ENCODE results near the gene DNASE1L1. TPM values are rescaled to one million over a fixed set of nuclear protein-coding genes. Genes with fewer than 3 reads are reported as not detected.

DNASE1L1 gene
- total and polyA plus RNA-seq, 2 of the 13 experiments (the other 11 are each of a cell fraction or from before 2014, with no cell fraction given): 4.7 to 12.3 TPM

- TF ChIP-seq UBTF (CRISPR knock-in tag; IDR thresholded peaks at IDR 0.05): peak; percentile 55
- TF ChIP-seq KLF6 (CRISPR knock-in tag; IDR thresholded peaks at IDR 0.05): peak; percentile 63
- TF ChIP-seq POGZ (CRISPR knock-in tag; IDR thresholded peaks at IDR 0.05): 0 out of 2 replicates have a peak, but pooled peaks have one; percentile 13
- TF ChIP-seq ZNF614 (CRISPR knock-in tag; IDR thresholded peaks at IDR 0.05; ENCODE audit: borderline replicate concordance): peak; percentile 48; the same call in 1 of the 2 replicates
- TF ChIP-seq ZNF574 (CRISPR knock-in tag; IDR thresholded peaks at IDR 0.05): peak; percentile 66
- no peak for TF ChIP-seq ZBTB1 (CRISPR knock-in tag; IDR thresholded peaks at IDR 0.05; ENCODE audit: borderline replicate concordance)
- TF ChIP-seq CSRNP1 (CRISPR knock-in tag; IDR thresholded peaks at IDR 0.05): no peak
- TF ChIP-seq ZSCAN9 (CRISPR knock-in tag; IDR thresholded peaks at IDR 0.05; ENCODE audit: borderline replicate concordance): 0 out of 2 replicates have a peak, but pooled peaks have one; percentile 58
- TF ChIP-seq ELF3 (CRISPR knock-in tag; IDR thresholded peaks at IDR 0.05): peak; percentile 31; the same call in 1 of the 2 replicates
- peak; percentile 29; the same call in 1 of the 2 replicates for TF ChIP-seq KAT8 (CRISPR knock-in tag; IDR thresholded peaks at IDR 0.05)
- peak; percentile 30; the same call in 1 of the 2 replicates for TF ChIP-seq ZNF160 (CRISPR knock-in tag; IDR thresholded peaks at IDR 0.05)
- TF ChIP-seq ZNF558 (CRISPR knock-in tag; IDR thresholded peaks at IDR 0.05; ENCODE audit: borderline replicate concordance): no peak
Measured at GRCh38 chrX:154371017-154371788, 37.9 kb downstream of the DNASE1L1 start (continued).

Measured in HepG2 (cell line).